HepG2 (cell line): ENCODE results near the gene KCNQ2. TPM values are rescaled to one million over a fixed set of nuclear protein-coding genes. Genes with fewer than 3 reads are reported as not detected.

Source experiments
- ATAD3A ChIP-seq: sonication (generic); formaldehyde crosslinking; IDR thresholded peaks from 2 replicates; pipeline ENCODE4 v1.4.0; 2020; ENCODE audit warnings: missing genetic modification reagents
- BATF2 ChIP-seq: sonication (generic); formaldehyde crosslinking; IDR thresholded peaks from 2 replicates; pipeline ENCODE4 v1.8.0; 2022; ENCODE audit warnings: mild to moderate bottlenecking, missing genetic modification reagents, moderate library complexity
- CENPX ChIP-seq: sonication (generic); formaldehyde crosslinking; IDR thresholded peaks from 2 replicates; pipeline ENCODE4 v1.9.0; 2021; ENCODE audit warnings: mild to moderate bottlenecking, missing genetic modification reagents, moderate library complexity
- FOXO1 ChIP-seq: sonication (generic); formaldehyde crosslinking; IDR thresholded peaks from 2 replicates; pipeline ENCODE4 v1.4.0; 2020; ENCODE audit warnings: missing genetic modification reagents
- GLMP ChIP-seq: sonication (generic); formaldehyde crosslinking; IDR thresholded peaks from 2 replicates; pipeline ENCODE4 v1.9.0; 2021; ENCODE audit warnings: missing genetic modification reagents, mild to moderate bottlenecking, borderline replicate concordance
- HDAC1 ChIP-seq: sonication (generic); formaldehyde crosslinking; IDR thresholded peaks from 2 replicates; pipeline ENCODE4 v1.5.1; 2020; ENCODE audit warnings: mild to moderate bottlenecking, missing genetic modification reagents
- HOXA7 ChIP-seq: sonication (generic); formaldehyde crosslinking; IDR thresholded peaks from 2 replicates; pipeline ENCODE4 v1.8.1; 2022; ENCODE audit warnings: mild to moderate bottlenecking, missing genetic modification reagents, moderate library complexity
- KAT2B ChIP-seq: fragments of 150-350 bp; IDR thresholded peaks from 2 replicates; pipeline ENCODE4 v1.6.1; 2014; ENCODE audit warnings: low read depth, low read length, borderline replicate concordance
- KDM5B ChIP-seq: sonication (generic); formaldehyde crosslinking; IDR thresholded peaks from 2 replicates; pipeline ENCODE4 v1.4.0; 2020; ENCODE audit warnings: missing genetic modification reagents, mild to moderate bottlenecking, borderline replicate concordance
- NCOA2 ChIP-seq: sonication (generic); formaldehyde crosslinking; IDR thresholded peaks from 2 replicates; pipeline ENCODE4 v1.8.0; 2022; ENCODE audit warnings: inconsistent platforms
- PAWR ChIP-seq: sonication (generic); formaldehyde crosslinking; IDR thresholded peaks from 2 replicates; pipeline ENCODE4 v1.4.0; 2020; ENCODE audit warnings: missing genetic modification reagents, mild to moderate bottlenecking, borderline replicate concordance
- SP2 ChIP-seq: sonication (generic); formaldehyde crosslinking; IDR thresholded peaks from 2 replicates; pipeline ENCODE4 v1.5.1; 2020; ENCODE audit warnings: mild to moderate bottlenecking, missing genetic modification reagents
- SP4 ChIP-seq: sonication (generic); formaldehyde crosslinking; IDR thresholded peaks from 2 replicates; pipeline ENCODE4 v1.8.1; 2023; ENCODE audit warnings: mild to moderate bottlenecking, missing genetic modification reagents
- ZBTB7A ChIP-seq: sonication (generic); formaldehyde crosslinking; IDR thresholded peaks from 2 replicates; pipeline ENCODE4 v1.8.0; 2022; ENCODE audit warnings: mild to moderate bottlenecking, missing genetic modification reagents
- ZFP82 ChIP-seq: sonication (generic); formaldehyde crosslinking; IDR thresholded peaks from 2 replicates; pipeline ENCODE4 v1.5.1; 2020; ENCODE audit warnings: mild to moderate bottlenecking, missing genetic modification reagents, borderline replicate concordance
- ZMAT3 ChIP-seq: sonication (generic); formaldehyde crosslinking; conservative IDR thresholded peaks from 2 replicates; pipeline ENCODE4 v1.7.0; 2021; ENCODE audit warnings: missing genetic modification reagents
- ZNF275 ChIP-seq: sonication (generic); formaldehyde crosslinking; IDR thresholded peaks from 2 replicates; pipeline ENCODE4 v1.8.0; 2022; ENCODE audit warnings: missing genetic modification reagents, mild to moderate bottlenecking, inconsistent platforms, borderline replicate concordance
- ZNF276 ChIP-seq: sonication (generic); formaldehyde crosslinking; IDR thresholded peaks from 2 replicates; pipeline ENCODE4 v1.4.0; 2020; ENCODE audit warnings: mild to moderate bottlenecking, low read depth, missing genetic modification reagents
- ZNF331 ChIP-seq: sonication (generic); formaldehyde crosslinking; IDR thresholded peaks from 2 replicates; pipeline ENCODE4 v1.4.0; 2020; ENCODE audit warnings: missing genetic modification reagents
- ZNF33A ChIP-seq: sonication (generic); formaldehyde crosslinking; IDR thresholded peaks from 2 replicates; pipeline ENCODE4 v1.5.1; 2020; ENCODE audit warnings: missing genetic modification reagents, mild to moderate bottlenecking, moderate library complexity, borderline replicate concordance
- ZNF552 ChIP-seq: sonication (generic); formaldehyde crosslinking; IDR thresholded peaks from 2 replicates; pipeline ENCODE4 v1.9.0; 2022; ENCODE audit warnings: missing genetic modification reagents, mild to moderate bottlenecking, borderline replicate concordance
- ZNF605 ChIP-seq: sonication (generic); formaldehyde crosslinking; IDR thresholded peaks from 2 replicates; pipeline ENCODE4 v1.8.0; 2022; ENCODE audit warnings: mild to moderate bottlenecking, missing genetic modification reagents
- ZNF788 ChIP-seq: sonication (generic); formaldehyde crosslinking; IDR thresholded peaks from 2 replicates; pipeline ENCODE4 v1.5.0; 2020; ENCODE audit warnings: mild to moderate bottlenecking, missing genetic modification reagents, borderline replicate concordance
- ZNF841 ChIP-seq: sonication (generic); formaldehyde crosslinking; IDR thresholded peaks from 2 replicates; pipeline ENCODE4 v1.8.1; 2023; ENCODE audit warnings: missing genetic modification reagents, borderline replicate concordance
- polyA plus RNA-seq, 8 experiments: library from polyadenylated mRNA; depleted of rRNA in 3 of 8; stranded (reverse) in 7 of 8; unstranded in 1 of 8; fragments of >200 nt; fragmentation: Illumina TruSeq in 4 of 8; extraction: Trizol in 4 of 8; gene quantifications; 2 replicates each; pipeline versions ENCODE4 v1.2.1 to v1.2.3, GENCODE V29; 2011 to 2016; ENCODE audit warnings: low read depth in 4 of 8, missing spikeins in 1 of 8, mixed read lengths in 1 of 8; ENCODE audit not compliant: insufficient read depth in 1 of 8
- total RNA-seq, 5 experiments: library from RNA; depleted of rRNA; stranded (reverse); fragments of >200 nt; fragmentation: Illumina TruSeq; extraction: Trizol; gene quantifications; 2 replicates each; pipeline ENCODE4 v1.2.3, GENCODE V29; 2016; ENCODE audit warnings: low read depth in 1 of 5

KCNQ2 gene
- total and polyA plus RNA-seq, 2 of the 13 experiments (the other 11 are each of a cell fraction or from before 2014, with no cell fraction given), result not detected

- TF ChIP-seq BATF2 (CRISPR knock-in tag) (0 out of 2 replicates have a peak, but pooled peaks have one; percentile 27), ZBTB7A (peak; percentile 82; the same call in 1 of the 2 replicates), ZNF331 (CRISPR knock-in tag) (0 out of 2 replicates have a peak, but pooled peaks have one; percentile 33), NCOA2 (CRISPR knock-in tag) (peak; percentile 39; the same call in 1 of the 2 replicates), ZMAT3 (CRISPR knock-in tag) (peak; percentile 76; the same call in 1 of the 2 replicates), KAT2B (no peak), ATAD3A (CRISPR knock-in tag) (no peak), GLMP (CRISPR knock-in tag) (no peak), ZFP82 (peak; percentile 74; the same call in 1 of the 2 replicates), ZNF275 (no peak), HOXA7 (no peak), SP4 (CRISPR knock-in tag) (0 out of 2 replicates have a peak, but pooled peaks have one; percentile 45), PAWR (CRISPR knock-in tag) (no peak), ZNF276 (CRISPR knock-in tag) (no peak; the same call in 1 of the 2 replicates), ZNF33A (CRISPR knock-in tag) (no peak), HDAC1 (CRISPR knock-in tag) (peak; percentile 50; the same call in 1 of the 2 replicates), SP2 (CRISPR knock-in tag) (0 out of 2 replicates have a peak, but pooled peaks have one; percentile 32), ZNF841 (CRISPR knock-in tag) (no peak), KDM5B (CRISPR knock-in tag) (peak; percentile 67; the same call in 1 of the 2 replicates), ZNF605 (CRISPR knock-in tag) (peak; percentile 93), CENPX (CRISPR knock-in tag) (no peak), ZNF788 (CRISPR knock-in tag) (peak; percentile 40; the same call in 1 of the 2 replicates), ZNF552 (CRISPR knock-in tag) (0 out of 2 replicates have a peak, but pooled peaks have one; percentile 47), FOXO1 (CRISPR knock-in tag) (peak; percentile 81; the same call in 1 of the 2 replicates)
Observed at GRCh38 chr20:63363013-63363957, 109.2 kb downstream of the KCNQ2 start (continued).
